Measurements from ENCODE around the gene SLC35B2. TPM values are rescaled to one million over a fixed set of nuclear protein-coding genes. Genes with fewer than 3 reads are reported as not detected.
A peak's percentile ranks its signal among the peaks of the same experiment; 100 is the strongest.

The SLC35B2 gene
- total and polyA plus RNA-seq, 9 of the 15 experiments (the other 6 are each of a cell fraction or from before 2014, with no cell fraction given) = 14.5 to 59.1 (median 47.1) TPM

DNA sequence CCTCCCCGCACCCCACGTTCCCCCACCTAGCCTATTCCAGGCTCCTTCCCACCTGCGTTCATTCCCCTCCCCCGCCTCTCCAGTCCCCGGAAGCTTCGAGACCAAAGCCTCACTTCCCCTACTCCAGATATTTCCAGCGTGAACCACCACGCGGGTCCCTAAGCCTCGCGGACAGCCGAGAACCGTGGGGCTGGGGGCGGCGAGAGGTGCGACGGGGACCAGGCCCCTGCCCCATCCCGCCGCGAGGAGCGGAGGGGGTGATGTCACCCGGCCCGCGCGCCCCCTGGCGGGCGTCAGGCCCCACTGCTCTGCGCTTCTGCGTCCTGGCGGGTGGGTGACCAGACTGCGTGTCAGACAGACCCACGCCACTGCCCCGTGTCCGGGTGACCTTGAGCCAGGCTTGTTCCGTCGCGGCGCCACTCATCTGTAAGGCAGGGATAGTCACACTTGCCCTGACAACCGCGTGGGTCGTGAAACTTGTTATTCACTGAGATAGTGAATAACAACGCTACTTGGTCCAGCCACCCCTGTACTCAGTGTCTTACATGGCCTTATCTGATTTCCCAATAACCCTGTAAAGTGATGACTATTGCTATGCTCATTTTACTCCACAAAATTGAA, 19.4 kb downstream of the SLC35B2 start (continued):
- 0 out of 2 replicates have a peak, but pooled peaks have one; percentile 70 for TF ChIP-seq ELF2 (CRISPR knock-in tag; IDR thresholded peaks at IDR 0.05)
- no peak for TF ChIP-seq PRPF4 (IDR thresholded peaks at IDR 0.05; ENCODE audit: insufficient read depth, low read depth, low read length, poor library complexity, severe bottlenecking)
- no peak for TF ChIP-seq EZH2 (IDR thresholded peaks at IDR 0.05; ENCODE audit: borderline replicate concordance, low read depth, low read length)
- TF ChIP-seq ARID2 (IDR thresholded peaks at IDR 0.05) = peak; percentile 55; the same call in 1 of the 2 replicates
- TF ChIP-seq, protein P1, sequence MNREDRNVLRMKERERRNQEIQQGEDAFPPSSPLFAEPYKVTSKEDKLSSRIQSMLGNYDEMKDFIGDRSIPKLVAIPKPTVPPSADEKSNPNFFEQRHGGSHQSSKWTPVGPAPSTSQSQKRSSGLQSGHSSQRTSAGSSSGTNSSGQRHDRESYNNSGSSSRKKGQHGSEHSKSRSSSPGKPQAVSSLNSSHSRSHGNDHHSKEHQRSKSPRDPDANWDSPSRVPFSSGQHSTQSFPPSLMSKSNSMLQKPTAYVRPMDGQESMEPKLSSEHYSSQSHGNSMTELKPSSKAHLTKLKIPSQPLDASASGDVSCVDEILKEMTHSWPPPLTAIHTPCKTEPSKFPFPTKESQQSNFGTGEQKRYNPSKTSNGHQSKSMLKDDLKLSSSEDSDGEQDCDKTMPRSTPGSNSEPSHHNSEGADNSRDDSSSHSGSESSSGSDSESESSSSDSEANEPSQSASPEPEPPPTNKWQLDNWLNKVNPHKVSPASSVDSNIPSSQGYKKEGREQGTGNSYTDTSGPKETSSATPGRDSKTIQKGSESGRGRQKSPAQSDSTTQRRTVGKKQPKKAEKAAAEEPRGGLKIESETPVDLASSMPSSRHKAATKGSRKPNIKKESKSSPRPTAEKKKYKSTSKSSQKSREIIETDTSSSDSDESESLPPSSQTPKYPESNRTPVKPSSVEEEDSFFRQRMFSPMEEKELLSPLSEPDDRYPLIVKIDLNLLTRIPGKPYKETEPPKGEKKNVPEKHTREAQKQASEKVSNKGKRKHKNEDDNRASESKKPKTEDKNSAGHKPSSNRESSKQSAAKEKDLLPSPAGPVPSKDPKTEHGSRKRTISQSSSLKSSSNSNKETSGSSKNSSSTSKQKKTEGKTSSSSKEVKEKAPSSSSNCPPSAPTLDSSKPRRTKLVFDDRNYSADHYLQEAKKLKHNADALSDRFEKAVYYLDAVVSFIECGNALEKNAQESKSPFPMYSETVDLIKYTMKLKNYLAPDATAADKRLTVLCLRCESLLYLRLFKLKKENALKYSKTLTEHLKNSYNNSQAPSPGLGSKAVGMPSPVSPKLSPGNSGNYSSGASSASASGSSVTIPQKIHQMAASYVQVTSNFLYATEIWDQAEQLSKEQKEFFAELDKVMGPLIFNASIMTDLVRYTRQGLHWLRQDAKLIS (CRISPR knock-in tag; IDR thresholded peaks at IDR 0.05) = peak; percentile 93
- peak; percentile 52; the same call in 1 of the 2 replicates for TF ChIP-seq GTF2E2 (tag; IDR thresholded peaks at IDR 0.05)
- TF ChIP-seq, protein P2, sequence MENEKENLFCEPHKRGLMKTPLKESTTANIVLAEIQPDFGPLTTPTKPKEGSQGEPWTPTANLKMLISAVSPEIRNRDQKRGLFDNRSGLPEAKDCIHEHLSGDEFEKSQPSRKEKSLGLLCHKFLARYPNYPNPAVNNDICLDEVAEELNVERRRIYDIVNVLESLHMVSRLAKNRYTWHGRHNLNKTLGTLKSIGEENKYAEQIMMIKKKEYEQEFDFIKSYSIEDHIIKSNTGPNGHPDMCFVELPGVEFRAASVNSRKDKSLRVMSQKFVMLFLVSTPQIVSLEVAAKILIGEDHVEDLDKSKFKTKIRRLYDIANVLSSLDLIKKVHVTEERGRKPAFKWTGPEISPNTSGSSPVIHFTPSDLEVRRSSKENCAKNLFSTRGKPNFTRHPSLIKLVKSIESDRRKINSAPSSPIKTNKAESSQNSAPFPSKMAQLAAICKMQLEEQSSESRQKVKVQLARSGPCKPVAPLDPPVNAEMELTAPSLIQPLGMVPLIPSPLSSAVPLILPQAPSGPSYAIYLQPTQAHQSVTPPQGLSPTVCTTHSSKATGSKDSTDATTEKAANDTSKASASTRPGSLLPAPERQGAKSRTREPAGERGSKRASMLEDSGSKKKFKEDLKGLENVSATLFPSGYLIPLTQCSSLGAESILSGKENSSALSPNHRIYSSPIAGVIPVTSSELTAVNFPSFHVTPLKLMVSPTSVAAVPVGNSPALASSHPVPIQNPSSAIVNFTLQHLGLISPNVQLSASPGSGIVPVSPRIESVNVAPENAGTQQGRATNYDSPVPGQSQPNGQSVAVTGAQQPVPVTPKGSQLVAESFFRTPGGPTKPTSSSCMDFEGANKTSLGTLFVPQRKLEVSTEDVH (IDR thresholded peaks at IDR 0.05; ENCODE audit: low read depth, partially characterized antibody) = peak; percentile 73
- no peak for TF ChIP-seq C11orf30 (IDR thresholded peaks at IDR 0.05; ENCODE audit: low read depth)
- 0 out of 2 replicates have a peak, but pooled peaks have one; percentile 44 for TF ChIP-seq RBM14 (IDR thresholded peaks at IDR 0.05; ENCODE audit: borderline replicate concordance, insufficient read depth, low read depth, low read length)
- peak; percentile 70 for TF ChIP-seq ARID1B (IDR thresholded peaks at IDR 0.05)
- no peak for TF ChIP-seq KAT8 (IDR thresholded peaks at IDR 0.05; ENCODE audit: low read depth)
- TF ChIP-seq ZEB2 (IDR thresholded peaks at IDR 0.05) = peak; percentile 76
- peak; percentile 65; the same call in 1 of the 2 replicates for TF ChIP-seq ZNF766 (CRISPR knock-in tag; conservative IDR thresholded peaks at IDR 0.05)
- peak; percentile 78 for TF ChIP-seq ETV5 (CRISPR knock-in tag; IDR thresholded peaks at IDR 0.05; ENCODE audit: low read depth)
- peak; percentile 3; the same call in 1 of the 2 replicates for TF ChIP-seq BHLHE40 (IDR thresholded peaks at IDR 0.05; ENCODE audit: low read length)
- TF ChIP-seq, protein P3, sequence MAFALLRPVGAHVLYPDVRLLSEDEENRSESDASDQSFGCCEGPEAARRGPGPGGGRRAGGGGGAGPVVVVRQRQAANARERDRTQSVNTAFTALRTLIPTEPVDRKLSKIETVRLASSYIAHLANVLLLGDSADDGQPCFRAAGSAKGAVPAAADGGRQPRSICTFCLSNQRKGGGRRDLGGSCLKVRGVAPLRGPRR (CRISPR knock-in tag; IDR thresholded peaks at IDR 0.05) = no peak
- peak; percentile 81 for TF ChIP-seq SUPT5H (IDR thresholded peaks at IDR 0.05)
- TF ChIP-seq MCM3 (IDR thresholded peaks at IDR 0.05) = no peak
- TF ChIP-seq KAT7 (CRISPR knock-in tag; IDR thresholded peaks at IDR 0.05; ENCODE audit: borderline replicate concordance) = peak; percentile 91; the same call in 1 of the 2 replicates
- TF ChIP-seq ERF (CRISPR knock-in tag; IDR thresholded peaks at IDR 0.05) = peak; percentile 89
- TF ChIP-seq ESRRA (IDR thresholded peaks at IDR 0.05; ENCODE audit: borderline replicate concordance, low read depth) = peak; percentile 97
- no peak for TF ChIP-seq BCL6 (CRISPR knock-in tag; IDR thresholded peaks at IDR 0.05)
- TF ChIP-seq ZNF282 (CRISPR knock-in tag; IDR thresholded peaks at IDR 0.05) = no peak
- peak; percentile 26 to 58; a peak in 2 of 4 replicates for TF ChIP-seq TRIM24 (IDR thresholded peaks at IDR 0.05)

Data from K562 (cell line).